Esophagus squamous epithelium (tissue), 5 donors: ENCODE data around the gene LAT. TPM values are rescaled to one million over a fixed set of nuclear protein-coding genes. Genes with fewer than 3 reads are reported as not detected.
A peak's percentile ranks its signal among the peaks of the same experiment; 100 is the strongest.

Source experiments
- DNase-seq: peaks from one replicate; lab custom pipeline; 2025; lab: John Stamatoyannopoulos, UW
- H3K27ac ChIP-seq, 4 donors: fragments of 200-600 bp; sonication (generic); one replicate each; pipeline ENCODE4 v1.5.1; 2016 to 2019; ENCODE audit warnings: mild to moderate bottlenecking in 1 of 4
- H3K27me3 ChIP-seq, 4 donors: fragments of 200-600 bp; sonication (generic); 1 replicate in 3 of 4; 2 replicates in 1 of 4; pipeline versions ENCODE4 v1.5.1 to v1.6.0; 2017 to 2021; ENCODE audit warnings: antibody characterized with exemption in 1 of 4
- H3K36me3 ChIP-seq, 3 donors: fragments of 200-600 bp; sonication (generic); one replicate each; pipeline ENCODE4 v1.5.1; 2016 to 2019
- H3K4me1 ChIP-seq, 3 donors: fragments of 200-600 bp; sonication (generic); one replicate each; pipeline ENCODE4 v1.5.1; 2017 to 2019
- H3K4me3 ChIP-seq, 4 donors: fragments of 200-600 bp; sonication (generic); 1 replicate in 3 of 4; 2 replicates in 1 of 4; pipeline ENCODE4 v1.5.1; 2016 to 2019; ENCODE audit warnings: mild to moderate bottlenecking in 2 of 4, moderate library complexity in 1 of 4
- H3K9me3 ChIP-seq, 3 donors: fragments of 200-600 bp; sonication (generic); one replicate each; pipeline ENCODE4 v1.5.1; 2016 to 2019
- CTCF ChIP-seq, 6 experiments: fragments of 450-650 bp in 4 of 6; fragments of 200-600 bp in 2 of 6; sonication (generic) in 2 of 6; IDR thresholded peaks; one replicate each; pipeline ENCODE4 v1.5.1; 2016 to 2019; ENCODE audit warnings: antibody characterized with exemption in 6 of 6, mild to moderate bottlenecking in 4 of 6, moderate library complexity in 4 of 6
- POLR2A ChIP-seq, 4 donors: fragments of 450-650 bp; IDR thresholded peaks; one replicate each; pipeline ENCODE4 v1.6.1; 2017; ENCODE audit warnings: antibody characterized with exemption in 4 of 4, mild to moderate bottlenecking in 4 of 4, moderate library complexity in 3 of 4
- WGBS, 2 donors: methylation state at CpG; one replicate each; pipeline ENCODE4 v1.1.5; 2018; 5-methylcytosine and 5-hydroxymethylcytosine counted together
- intact Hi-C: fragments of 100-400 bp; cut with DNase I; formaldehyde crosslinking; loops from one replicate; pipeline ENCODE4 v1.15.0; 2022
- total RNA-seq, 4 donors: library from RNA; depleted of rRNA; stranded (reverse); fragments of >200 nt; gene quantifications; one replicate each; pipeline ENCODE4 v1.1.0, GENCODE V29; 2016
- donor health status: DM: yes; HTN: yes; CAD: no.

Gene LAT
- total RNA-seq, 4 donors from 2014 or later, result 0.76 to 7.4 (median 2.5) TPM

GRCh38 chr16:28986046-28986445, 1.2 kb downstream of the LAT start:
- H3K27ac ChIP-seq, result peak overlapping the region in 3 of 4 donors; percentile 18 to 68 (median 34)
- intact Hi-C loops, result no loop called here
- WGBS, 2 donors, result 67 to 88% methylated on average over 5 to 8 of the region's 9 CpGs
- H3K4me1 ChIP-seq, result peaks cover 0 to 7% (median 0%) of the 10 kb centered on the region in 3 donors
- peaks cover 0 to 19% (median 5%) of the 10 kb centered on the region in 3 donors for H3K9me3 ChIP-seq
- TF ChIP-seq POLR2A (IDR thresholded peaks at IDR 0.05) (no peak), CTCF (IDR thresholded peaks at IDR 0.05) (no peak)
- peak overlapping the region; percentile 0 to 50 (median 36) for H3K4me3 ChIP-seq
- H3K36me3 ChIP-seq, result peaks cover 12 to 97% (median 28%) of the 10 kb centered on the region in 3 donors
- H3K27me3 ChIP-seq, result no peaks in the 10 kb centered on the region
- DNase-seq, result no peak

GRCh38 chr16:28986492-28986891, 1.6 kb downstream of the LAT start:
- H3K36me3 ChIP-seq, result peaks cover 12 to 92% (median 23%) of the 10 kb centered on the region in 3 donors
- intact Hi-C loops, result no loop called here
- H3K27ac ChIP-seq, result peak overlapping the region in 2 of 4 donors; percentile 18 to 68
- DNase-seq, result no peak
- peaks cover 0 to 17% (median 5%) of the 10 kb centered on the region in 3 donors for H3K9me3 ChIP-seq
- H3K4me3 ChIP-seq, result peak overlapping the region in 3 of 4 donors; percentile 31 to 50 (median 41)
- 88 to 100% methylated on average over 2 to 4 of the region's 13 CpGs for WGBS, 2 donors
- peaks cover 0 to 7% (median 0%) of the 10 kb centered on the region in 3 donors for H3K4me1 ChIP-seq
- TF ChIP-seq CTCF (IDR thresholded peaks at IDR 0.05) (no peak), POLR2A (IDR thresholded peaks at IDR 0.05) (no peak)
- H3K27me3 ChIP-seq, result no peaks in the 10 kb centered on the region

GRCh38 chr16:28987170-28987853, 2.5 kb downstream of the LAT start:
- WGBS, 2 donors, result 93 to 95% methylated on average over 4 of the region's 4 CpGs
- no peak overlapping the region for H3K4me3 ChIP-seq
- DNase-seq, result no peak
- H3K36me3 ChIP-seq, result peaks cover 12 to 84% (median 18%) of the 10 kb centered on the region in 3 donors
- intact Hi-C loops, result no loop called here
- peaks cover 0 to 14% (median 5%) of the 10 kb centered on the region in 3 donors for H3K9me3 ChIP-seq
- TF ChIP-seq POLR2A (IDR thresholded peaks at IDR 0.05) (no peak), CTCF (IDR thresholded peaks at IDR 0.05) (no peak)
- H3K27ac ChIP-seq, result no peak overlapping the region
- H3K27me3 ChIP-seq, result no peaks in the 10 kb centered on the region
- peaks cover 0 to 7% (median 0%) of the 10 kb centered on the region in 3 donors for H3K4me1 ChIP-seq

DNA sequence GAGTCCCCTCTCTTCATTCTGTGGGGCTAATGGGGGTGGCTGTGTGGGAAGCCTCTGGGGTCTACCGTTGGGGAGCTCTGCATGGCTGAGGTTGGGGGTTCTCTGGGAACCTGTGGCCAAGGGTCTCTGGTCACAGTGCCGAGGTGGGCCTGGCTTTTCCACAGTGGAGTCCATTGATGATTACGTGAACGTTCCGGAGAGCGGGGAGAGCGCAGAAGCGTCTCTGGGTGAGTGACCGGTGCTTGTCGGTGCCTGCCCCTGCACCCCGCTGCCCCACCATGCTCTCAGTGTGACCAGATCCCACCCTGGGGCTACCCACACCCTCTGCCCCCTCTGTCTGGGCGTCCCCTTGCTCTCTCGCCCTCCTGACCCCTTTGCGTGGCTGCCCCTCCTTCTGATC, 4.5 kb downstream of the LAT start:
- intact Hi-C loops, result no loop called here
- Histone ChIP-seq H3K9me3 (peaks cover 0 to 14% (median 5%) of the 10 kb centered on the region in 3 donors), H3K4me3 (no peak overlapping the region), H3K27me3 (no peaks in the 10 kb centered on the region), H3K36me3 (peaks cover under 1 to 63% (median 12%) of the 10 kb centered on the region in 3 donors), H3K4me1 (peaks cover 0 to 3% (median 0%) of the 10 kb centered on the region in 3 donors), H3K27ac (no peak overlapping the region)
- no peak for DNase-seq
- WGBS, 2 donors, result 91% methylated on average over 7 of the region's 14 CpGs; no CpG with 5 or more reads in 1 of the 2 donors
- TF ChIP-seq CTCF (IDR thresholded peaks at IDR 0.05) (no peak), POLR2A (IDR thresholded peaks at IDR 0.05) (no peak)

DNA sequence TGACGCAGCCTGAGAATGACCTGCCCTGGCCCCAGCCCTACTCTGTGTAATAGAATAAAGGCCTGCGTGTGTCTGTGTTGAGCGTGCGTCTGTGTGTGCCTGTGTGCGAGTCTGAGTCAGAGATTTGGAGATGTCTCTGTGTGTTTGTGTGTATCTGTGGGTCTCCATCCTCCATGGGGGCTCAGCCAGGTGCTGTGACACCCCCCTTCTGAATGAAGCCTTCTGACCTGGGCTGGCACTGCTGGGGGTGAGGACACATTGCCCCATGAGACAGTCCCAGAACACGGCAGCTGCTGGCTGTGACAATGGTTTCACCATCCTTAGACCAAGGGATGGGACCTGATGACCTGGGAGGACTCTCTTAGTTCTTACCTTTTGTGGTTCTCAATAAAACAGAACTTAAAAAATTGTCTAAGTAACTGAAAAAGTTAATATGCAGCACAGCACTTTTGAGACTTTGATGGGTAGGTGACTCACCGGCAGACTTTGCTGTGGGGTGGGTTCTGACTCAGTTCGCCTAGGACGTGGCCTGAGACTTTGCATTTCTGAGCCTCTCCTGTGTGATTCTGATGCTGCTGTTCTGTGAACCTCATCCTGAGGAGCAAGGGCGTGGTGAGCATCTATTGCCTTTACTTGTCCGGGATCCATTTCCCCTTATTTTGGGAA, 5.7 kb downstream of the LAT start:
- intact Hi-C loops, result no loop called here
- Histone ChIP-seq H3K9me3 (peaks cover 0 to 14% (median 5%) of the 10 kb centered on the region in 3 donors), H3K27me3 (no peaks in the 10 kb centered on the region), H3K27ac (no peak overlapping the region), H3K4me1 (no peaks in the 10 kb centered on the region), H3K36me3 (peaks cover 0 to 52% (median 12%) of the 10 kb centered on the region in 3 donors), H3K4me3 (no peak overlapping the region)
- TF ChIP-seq POLR2A (IDR thresholded peaks at IDR 0.05) (no peak), CTCF (IDR thresholded peaks at IDR 0.05) (no peak)
- WGBS, 2 donors, result 81 to 85% methylated on average over 9 to 10 of the region's 11 CpGs
- DNase-seq, result no peak
